SK-N-SH treated with all-trans-retinoic acid at 6 μM for 48 hours (cell line): Measurements from ENCODE around the gene MYO9B.

ENCODE experiments used
- ARNTL ChIP-seq: fragments of 450-650 bp; formaldehyde crosslinking; IDR thresholded peaks from 2 replicates; pipeline ENCODE4 v1.5.0; 2020; ENCODE audit warnings: low read depth, mild to moderate bottlenecking, moderate library complexity, borderline replicate concordance
- ESRRG ChIP-seq: fragments of 250-450 bp; sonication (Bioruptor Pico); IDR thresholded peaks from 2 replicates; pipeline ENCODE4 v1.6.1; 2021; ENCODE audit warnings: mild to moderate bottlenecking
- PPARA ChIP-seq: fragments of 250-450 bp; sonication (Bioruptor Pico); IDR thresholded peaks from 2 replicates; pipeline ENCODE4 v1.5.0; 2020; ENCODE audit warnings: mild to moderate bottlenecking, borderline replicate concordance
- RARB ChIP-seq: fragments of 250-450 bp; sonication (Bioruptor Pico); IDR thresholded peaks from 2 replicates; pipeline ENCODE4 v1.8.0; 2021; ENCODE audit warnings: mild to moderate bottlenecking, moderate library complexity
- TCF4 ChIP-seq: fragments of 250-450 bp; sonication (Bioruptor Pico); IDR thresholded peaks from 2 replicates; pipeline ENCODE4 v1.8.0; 2021; ENCODE audit warnings: mild to moderate bottlenecking, moderate library complexity, borderline replicate concordance
- TOX ChIP-seq: fragments of 250-450 bp; sonication (Bioruptor Pico); IDR thresholded peaks from 2 replicates; pipeline ENCODE4 v1.8.0; 2021; ENCODE audit warnings: mild to moderate bottlenecking, moderate library complexity, borderline replicate concordance
- ZC3H10 ChIP-seq: fragments of 250-450 bp; sonication (Bioruptor Pico); IDR thresholded peaks from 2 replicates; pipeline ENCODE4 v1.5.1; 2021; ENCODE audit warnings: mild to moderate bottlenecking, moderate library complexity
- ZFP3 ChIP-seq: fragments of 250-450 bp; sonication (Bioruptor Pico); IDR thresholded peaks from 2 replicates; pipeline ENCODE4 v1.5.0; 2020; ENCODE audit warnings: mild to moderate bottlenecking, moderate library complexity
- ZFP30 ChIP-seq: fragments of 450-650 bp; formaldehyde crosslinking; IDR thresholded peaks from 2 replicates; pipeline ENCODE4 v1.5.0; 2022; ENCODE audit warnings: mild to moderate bottlenecking, moderate library complexity
- ZNF70 ChIP-seq: fragments of 450-650 bp; formaldehyde crosslinking; IDR thresholded peaks from 2 replicates; pipeline ENCODE4 v1.5.0; 2020; ENCODE audit warnings: mild to moderate bottlenecking, moderate library complexity
- ZNF8 ChIP-seq: fragments of 450-650 bp; formaldehyde crosslinking; IDR thresholded peaks from 2 replicates; pipeline ENCODE4 v1.5.0; 2020; ENCODE audit warnings: mild to moderate bottlenecking, moderate library complexity
- TF ChIP-seq, protein P1 (sequence below): fragments of 250-450 bp; sonication (Bioruptor Pico); IDR thresholded peaks from 2 replicates; pipeline ENCODE4 v1.8.0; 2020; ENCODE audit warnings: mild to moderate bottlenecking, moderate library complexity, borderline replicate concordance
- TF ChIP-seq, protein P2 (sequence below): fragments of 250-450 bp; sonication (Bioruptor Pico); IDR thresholded peaks from 2 replicates; pipeline ENCODE4 v1.5.1; 2020; ENCODE audit warnings: low read depth, mild to moderate bottlenecking, moderate library complexity

DNA sequence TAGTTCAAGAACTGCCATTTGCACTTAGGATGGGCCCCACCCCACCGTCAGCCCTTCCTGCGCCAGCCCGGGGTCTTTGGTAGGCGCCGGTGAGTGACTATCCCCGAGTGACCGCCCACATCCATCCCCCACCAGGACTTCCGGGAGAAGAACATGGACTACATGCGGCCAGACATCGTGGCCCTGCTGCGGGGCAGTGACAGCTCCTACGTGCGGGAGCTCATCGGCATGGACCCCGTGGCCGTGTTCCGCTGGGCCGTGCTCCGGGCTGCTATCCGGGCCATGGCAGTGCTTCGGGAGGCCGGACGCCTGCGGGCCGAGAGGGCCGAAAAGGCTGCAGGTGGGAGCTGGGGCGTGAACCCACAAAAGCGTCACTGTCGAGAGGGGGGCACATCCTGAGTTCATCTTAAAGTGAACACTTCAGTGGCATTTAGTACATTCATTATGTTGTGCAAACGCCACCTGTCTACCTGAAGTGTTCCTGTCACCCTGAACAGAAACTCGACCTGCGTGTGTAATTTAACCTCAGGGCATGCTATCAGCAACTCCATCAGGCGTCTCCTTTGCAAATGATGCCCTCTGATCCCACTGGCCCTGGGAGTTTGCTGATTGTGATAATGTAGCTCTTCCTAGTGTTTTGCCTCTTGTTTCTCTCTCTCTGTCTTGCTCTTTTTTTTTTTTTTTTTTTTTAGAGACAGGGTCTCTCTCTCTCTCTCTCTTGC is 97.2 kb downstream of the MYO9B start:
- TF ChIP-seq ARNTL (CRISPR knock-in tag) (no peak), ZFP30 (no peak), ZFP3 (CRISPR knock-in tag) (no peak), PPARA (CRISPR knock-in tag) (no peak), RARB (no peak), ZNF70 (CRISPR knock-in tag) (no peak), ZNF8 (CRISPR knock-in tag) (no peak), TOX (CRISPR knock-in tag) (no peak), TCF4 (no peak), ESRRG (CRISPR knock-in tag) (no peak), ZC3H10 (CRISPR knock-in tag) (no peak)
- TF ChIP-seq, protein P1, sequence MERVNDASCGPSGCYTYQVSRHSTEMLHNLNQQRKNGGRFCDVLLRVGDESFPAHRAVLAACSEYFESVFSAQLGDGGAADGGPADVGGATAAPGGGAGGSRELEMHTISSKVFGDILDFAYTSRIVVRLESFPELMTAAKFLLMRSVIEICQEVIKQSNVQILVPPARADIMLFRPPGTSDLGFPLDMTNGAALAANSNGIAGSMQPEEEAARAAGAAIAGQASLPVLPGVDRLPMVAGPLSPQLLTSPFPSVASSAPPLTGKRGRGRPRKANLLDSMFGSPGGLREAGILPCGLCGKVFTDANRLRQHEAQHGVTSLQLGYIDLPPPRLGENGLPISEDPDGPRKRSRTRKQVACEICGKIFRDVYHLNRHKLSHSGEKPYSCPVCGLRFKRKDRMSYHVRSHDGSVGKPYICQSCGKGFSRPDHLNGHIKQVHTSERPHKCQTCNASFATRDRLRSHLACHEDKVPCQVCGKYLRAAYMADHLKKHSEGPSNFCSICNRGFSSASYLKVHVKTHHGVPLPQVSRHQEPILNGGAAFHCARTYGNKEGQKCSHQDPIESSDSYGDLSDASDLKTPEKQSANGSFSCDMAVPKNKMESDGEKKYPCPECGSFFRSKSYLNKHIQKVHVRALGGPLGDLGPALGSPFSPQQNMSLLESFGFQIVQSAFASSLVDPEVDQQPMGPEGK: no peak
- TF ChIP-seq, protein P2, sequence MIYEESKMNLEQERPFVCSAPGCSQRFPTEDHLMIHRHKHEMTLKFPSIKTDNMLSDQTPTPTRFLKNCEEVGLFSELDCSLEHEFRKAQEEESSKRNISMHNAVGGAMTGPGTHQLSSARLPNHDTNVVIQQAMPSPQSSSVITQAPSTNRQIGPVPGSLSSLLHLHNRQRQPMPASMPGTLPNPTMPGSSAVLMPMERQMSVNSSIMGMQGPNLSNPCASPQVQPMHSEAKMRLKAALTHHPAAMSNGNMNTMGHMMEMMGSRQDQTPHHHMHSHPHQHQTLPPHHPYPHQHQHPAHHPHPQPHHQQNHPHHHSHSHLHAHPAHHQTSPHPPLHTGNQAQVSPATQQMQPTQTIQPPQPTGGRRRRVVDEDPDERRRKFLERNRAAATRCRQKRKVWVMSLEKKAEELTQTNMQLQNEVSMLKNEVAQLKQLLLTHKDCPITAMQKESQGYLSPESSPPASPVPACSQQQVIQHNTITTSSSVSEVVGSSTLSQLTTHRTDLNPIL: no peak
